Posterior vena cava (tissue), 2 donors: ENCODE measurements around the gene DENND4A. TPM values are rescaled to one million over a fixed set of nuclear protein-coding genes. Genes with fewer than 3 reads are reported as not detected.

ENCODE experiments used
- DNase-seq: peaks from one replicate; pipeline ENCODE4 v3.0.0-alpha.2; 2020; ENCODE audit warnings: low spot score
- intact Hi-C, 2 donors: fragments of 100-400 bp; cut with DNase I; formaldehyde crosslinking; loops; one replicate each; pipeline versions ENCODE4 v1.14.1 to v1.14.2; 2022 to 2023
- total RNA-seq, 2 donors: library from RNA; stranded (reverse); fragmentation: NEBNext Ultra II Directional; extraction: Animal tissue kit (Norgen Biotek cat#: 25700); gene quantifications; one replicate each; pipeline ENCODE4 v1.2.1, GENCODE V29; 2021
- donor health status: DM: yes; HTN: yes; CAD: no.
- donor health status: DM: yes; HTN: yes; CAD: no.

The DENND4A gene
- total RNA-seq, 2 donors from 2014 or later = 28.6 to 30.1 TPM

DNA sequence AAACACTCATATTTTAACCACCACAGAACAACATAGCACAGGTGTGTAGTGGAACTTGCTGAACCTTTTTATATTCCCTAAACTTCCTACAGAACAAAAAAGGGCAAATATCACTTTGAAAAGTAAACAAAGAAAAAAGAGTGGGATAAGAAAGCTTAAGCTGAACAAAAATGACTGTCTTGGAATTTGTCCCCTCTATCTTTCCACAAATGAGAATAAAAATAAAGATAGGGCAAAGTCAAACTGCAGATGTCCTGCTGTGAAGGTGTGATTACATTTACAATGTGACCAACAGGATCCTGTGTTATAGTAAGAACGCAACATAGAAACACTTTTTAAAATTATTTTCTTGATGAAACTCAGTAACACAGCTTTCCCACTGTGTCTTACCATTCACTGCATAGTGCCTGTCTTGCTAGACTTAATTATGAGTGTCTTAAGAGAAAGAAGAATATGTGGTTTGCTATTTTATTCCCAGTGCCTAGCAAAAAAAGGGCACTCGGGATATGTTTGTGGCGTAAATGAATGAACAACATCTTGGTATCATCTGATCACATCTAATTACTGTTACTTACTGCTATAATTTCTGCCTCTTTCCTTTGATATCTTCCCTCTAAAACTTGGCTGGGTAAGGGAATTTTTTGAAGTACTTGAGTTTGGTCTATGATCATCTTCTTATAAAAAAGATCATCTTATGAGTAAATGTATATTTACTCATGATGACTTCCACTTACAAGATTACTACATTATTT, 67.5 kb downstream of the DENND4A start:
- DNase-seq = no peak
- intact Hi-C loops = no loop called here

DNA sequence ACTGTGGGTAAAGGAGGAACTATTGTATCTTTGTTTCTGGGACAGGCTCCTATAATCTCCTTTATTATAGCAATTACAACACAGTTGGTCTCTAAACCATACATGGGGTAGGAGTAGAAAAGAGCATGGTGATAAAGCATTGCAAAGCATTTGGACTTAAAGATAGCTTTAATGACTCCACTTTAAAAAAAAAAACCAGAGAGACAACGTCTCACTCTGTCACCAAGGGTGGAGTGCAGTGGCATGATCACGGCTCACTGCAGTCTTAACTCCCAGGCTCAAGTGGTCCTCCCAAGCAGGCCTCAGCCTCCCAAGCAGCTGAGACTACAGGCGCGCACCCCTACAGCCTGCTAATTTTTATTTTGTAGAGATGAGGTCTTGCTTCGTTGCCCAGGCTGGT, 68.2 kb downstream of the DENND4A start:
- DNase-seq = no peak
- intact Hi-C loops = no loop called here

DNA sequence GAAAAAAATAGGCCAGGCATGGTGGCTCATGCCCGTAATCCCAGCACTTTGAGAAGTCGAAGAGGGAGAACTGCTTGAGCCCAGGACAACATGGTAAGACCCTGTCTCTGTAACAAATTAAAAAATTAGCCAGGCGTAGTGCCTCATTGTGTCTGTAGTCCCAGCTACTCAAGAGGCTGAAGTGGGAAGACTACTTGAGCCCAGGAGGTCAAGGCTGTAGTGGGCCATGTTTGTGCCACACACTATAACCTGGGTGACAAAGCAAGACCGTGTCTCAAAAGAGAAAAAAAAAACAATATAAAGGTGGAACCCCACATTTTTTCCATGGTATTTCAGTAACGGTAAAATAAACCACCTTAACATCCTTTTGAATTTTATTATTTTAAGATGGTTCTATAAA, 69.9 kb downstream of the DENND4A start:
- intact Hi-C loops = no loop called here
- no peak for DNase-seq

DNA sequence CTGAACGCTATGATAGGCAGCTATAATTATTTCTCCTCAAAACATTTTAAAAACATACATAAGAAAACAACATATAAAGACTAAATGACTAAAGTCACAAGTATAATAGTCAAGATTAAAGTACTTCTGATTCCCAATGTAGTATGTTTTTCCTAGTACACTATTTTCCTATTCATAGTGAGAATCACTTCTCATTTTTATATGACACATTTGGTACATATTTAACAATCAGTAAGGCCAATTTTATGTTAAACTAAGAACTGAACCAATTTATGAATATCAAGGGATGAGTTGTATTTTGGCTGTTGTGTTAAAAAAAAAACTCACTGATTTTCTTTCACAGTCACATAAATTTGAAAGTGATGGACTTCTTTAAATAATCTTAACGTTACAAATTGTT, 79.7 kb downstream of the DENND4A start:
- intact Hi-C loops = no loop called here
- no peak for DNase-seq

DNA sequence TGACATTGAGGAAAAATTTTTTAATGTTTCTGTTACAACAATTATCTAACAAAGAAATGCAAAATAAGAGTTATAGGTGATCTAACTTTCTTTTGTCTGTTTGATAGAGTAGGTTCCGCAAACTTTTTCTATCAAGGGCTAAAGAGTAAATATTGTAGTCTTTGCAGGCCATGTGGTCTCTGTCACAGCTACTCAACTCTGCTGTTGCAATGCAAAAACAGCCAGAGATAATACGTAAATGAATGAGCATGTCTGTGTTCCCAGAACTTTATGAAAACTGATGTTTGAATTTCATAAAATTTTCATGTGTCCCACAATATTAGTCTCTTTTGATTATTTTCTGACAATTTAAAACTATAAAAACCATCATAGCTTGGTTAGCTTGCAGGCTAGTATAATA, 97.0 kb downstream of the DENND4A start:
- intact Hi-C loops = loop anchor here in 1 of 2 donors (10.0 kb wide), 1 partner anchor 630 kb away; no protein-coding TSS in a partner anchor
- DNase-seq = no peak

DNA sequence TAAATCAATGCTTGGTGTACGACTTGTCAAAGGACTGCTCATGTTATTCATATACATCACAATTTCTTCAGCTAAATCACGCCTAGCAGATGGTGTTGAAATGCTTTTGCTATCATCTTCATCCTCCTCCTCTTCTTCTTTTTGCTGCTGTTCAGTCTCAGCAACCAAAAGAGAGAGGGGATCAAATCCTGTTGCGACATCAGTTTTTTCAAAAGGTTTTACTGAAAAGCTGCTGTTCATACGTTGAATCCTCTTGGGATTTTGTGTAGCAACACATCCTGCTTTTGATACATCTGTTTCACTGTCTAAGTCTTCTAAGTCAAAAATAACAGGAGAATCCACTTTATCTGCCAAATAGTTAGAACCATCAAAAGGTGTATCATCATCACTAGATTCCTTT, 101.3 kb downstream of the DENND4A start:
- no peak for DNase-seq
- intact Hi-C loops = loop anchor here in 1 of 2 donors (10.0 kb wide), 1 partner anchor 634 kb away; no protein-coding TSS in a partner anchor

DNA sequence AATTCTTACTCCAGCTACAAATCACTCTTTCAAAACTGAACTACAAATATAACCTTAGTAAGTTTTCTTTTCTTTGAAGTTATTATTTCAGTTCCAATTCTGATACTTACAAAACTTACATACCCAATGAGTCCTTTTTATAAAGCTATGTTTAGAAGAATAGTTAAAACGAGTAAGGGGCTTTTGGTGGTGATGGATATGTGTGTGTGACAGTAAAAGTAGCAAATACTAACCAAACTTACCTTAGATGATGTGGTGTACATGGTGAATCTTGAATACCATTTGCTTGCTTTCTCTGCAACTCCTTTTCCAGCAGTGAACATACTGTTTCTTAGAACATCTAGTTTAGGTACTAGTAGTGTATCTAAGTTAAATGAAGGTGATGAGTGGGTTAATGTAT, 101.9 kb downstream of the DENND4A start:
- intact Hi-C loops = loop anchor here in 1 of 2 donors (10.0 kb wide), 1 partner anchor 635 kb away; no protein-coding TSS in a partner anchor
- no peak for DNase-seq

DNA sequence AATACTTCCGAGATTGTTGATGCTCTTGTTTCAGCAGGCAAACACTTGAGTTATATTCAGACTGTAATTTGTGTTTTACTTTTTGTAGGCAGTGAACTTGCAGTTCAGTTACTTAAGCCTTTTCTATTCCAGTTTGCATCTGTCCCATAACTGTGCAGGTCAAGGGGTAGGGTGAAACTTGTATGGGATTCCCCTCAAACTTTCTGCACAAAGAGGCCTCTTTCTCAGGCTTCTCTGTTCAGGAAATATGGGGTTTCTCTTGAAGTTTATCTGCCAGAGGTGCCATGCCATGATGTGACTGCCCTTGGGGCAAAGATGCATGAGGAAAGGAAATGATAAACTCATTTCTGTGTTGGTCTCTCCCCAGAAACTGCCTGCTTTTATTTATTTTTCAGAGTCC, 103.6 kb downstream of the DENND4A start:
- intact Hi-C loops = no loop called here
- no peak for DNase-seq

DNA sequence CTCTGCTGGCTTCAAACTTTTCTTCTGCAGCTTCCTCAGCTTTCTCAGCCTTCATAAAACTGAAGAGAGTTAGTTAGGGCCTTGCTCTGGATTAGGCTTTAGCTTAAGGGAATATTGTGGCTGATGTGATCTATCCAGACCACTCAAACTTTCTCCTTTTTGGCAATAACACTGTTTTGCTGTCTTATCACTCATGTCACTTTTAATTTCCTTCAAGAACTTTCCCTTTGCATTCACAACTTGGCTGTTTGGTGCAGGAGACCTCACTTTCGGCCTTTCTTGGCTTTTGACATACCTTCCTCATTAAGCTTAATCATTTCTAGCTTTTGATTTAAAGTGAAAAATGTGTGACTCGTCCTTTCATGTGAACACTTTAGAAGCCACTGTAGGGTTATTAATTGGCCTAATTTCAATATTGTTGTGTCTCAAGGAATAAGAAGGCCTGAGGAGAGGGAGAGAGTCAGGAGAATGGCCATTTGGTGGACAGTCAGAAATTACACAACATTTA, 109.6 kb downstream of the DENND4A start:
- DNase-seq = no peak
- intact Hi-C loops = no loop called here

DNA sequence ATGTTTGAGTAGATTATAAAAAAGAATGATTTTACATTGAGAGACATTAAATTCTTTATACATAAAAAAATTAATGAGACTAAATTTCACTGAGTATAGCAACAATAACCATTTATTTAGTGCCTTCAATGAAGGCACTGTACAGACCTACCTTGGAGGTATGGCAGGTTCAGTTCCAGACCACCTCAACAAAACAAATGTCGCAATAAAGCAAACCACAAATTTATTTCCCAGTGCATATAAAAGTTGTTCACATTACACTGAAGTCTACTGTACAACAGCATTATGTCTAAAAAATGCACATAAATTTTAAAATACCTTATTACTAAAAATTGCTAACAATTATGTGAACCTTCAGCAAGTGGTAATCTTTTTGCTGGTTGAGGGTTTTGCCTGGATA, 111.5 kb downstream of the DENND4A start:
- intact Hi-C loops = no loop called here
- DNase-seq = no peak

DNA sequence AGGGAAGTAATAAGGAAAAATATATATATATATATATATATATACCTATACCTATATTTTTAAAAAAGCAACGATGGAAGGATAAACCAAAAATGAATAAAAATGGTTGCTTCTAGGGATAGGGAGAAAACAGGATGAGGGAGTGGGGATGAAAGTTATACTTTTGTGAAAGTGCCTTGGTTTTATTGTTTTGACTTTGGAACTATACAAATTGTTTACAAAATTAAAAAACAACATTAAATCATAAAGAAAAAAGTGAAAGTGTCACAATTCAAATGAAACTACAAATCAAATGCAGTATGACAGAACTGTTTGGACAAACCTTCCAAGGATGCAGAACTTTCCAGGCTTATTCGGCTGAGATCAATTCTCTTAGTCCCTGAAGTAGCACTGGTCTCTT, 116.0 kb downstream of the DENND4A start:
- intact Hi-C loops = no loop called here
- no peak for DNase-seq

DNA sequence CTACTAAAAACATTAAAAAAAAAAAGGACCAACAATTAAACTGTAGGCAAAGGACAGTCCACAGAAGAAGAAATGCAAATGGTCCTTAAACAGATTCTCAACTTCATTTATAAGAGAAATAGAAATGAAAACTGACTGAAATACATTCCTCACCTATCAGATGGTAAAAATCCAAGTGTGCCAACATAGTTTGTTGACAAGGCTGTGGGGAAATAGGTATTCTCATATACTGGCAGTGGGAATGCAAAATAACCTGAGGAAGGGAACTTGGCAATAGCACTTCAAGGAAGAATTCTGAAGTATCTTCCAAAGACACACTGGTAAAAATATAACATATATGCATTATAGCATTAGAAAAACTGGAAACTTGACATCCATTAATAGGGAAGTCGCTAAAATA, 116.5 kb downstream of the DENND4A start:
- intact Hi-C loops = no loop called here

DNA sequence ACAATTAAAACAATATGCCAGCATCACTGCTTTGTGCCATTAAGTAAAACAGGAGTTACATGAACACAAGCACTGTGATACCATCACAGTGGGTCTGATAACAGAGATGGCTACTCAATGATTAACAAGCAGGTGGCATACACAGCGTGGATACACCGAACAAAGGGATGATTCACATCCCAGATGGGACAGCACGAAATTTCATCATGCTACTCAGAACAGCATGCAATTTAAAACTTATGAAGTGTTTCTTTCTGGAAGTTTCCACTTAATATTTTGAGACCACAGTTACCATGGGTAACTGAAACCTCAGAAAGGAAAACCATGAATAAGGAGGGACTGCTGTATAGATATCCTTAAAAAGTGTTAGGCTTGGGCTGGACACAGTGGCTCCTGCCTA, 125.8 kb downstream of the DENND4A start:
- intact Hi-C loops = no loop called here
- DNase-seq = no peak

More for the DNA sequence above, 116.5 kb downstream of the DENND4A start:
- DNase-seq = no peak

DNA sequence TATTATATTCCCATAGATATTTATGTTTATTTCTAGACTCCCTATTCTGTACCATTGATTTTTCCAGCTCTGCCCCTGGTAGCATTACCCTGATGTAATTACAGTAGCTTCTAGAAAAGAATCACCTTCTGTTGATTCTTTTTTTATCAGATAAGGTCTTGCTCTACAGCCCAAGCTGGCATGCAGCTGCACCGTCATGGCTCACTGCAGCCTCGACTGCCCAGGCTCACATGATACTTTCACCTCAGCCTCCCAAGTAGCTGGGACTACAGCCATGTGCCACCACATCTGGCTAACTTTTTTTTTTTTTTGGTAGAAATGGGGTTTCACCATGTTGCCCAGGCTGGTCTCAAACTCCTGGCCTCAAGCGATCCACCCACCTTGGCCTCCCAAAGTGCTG, 128.6 kb downstream of the DENND4A start:
- DNase-seq = no peak
- intact Hi-C loops = no loop called here

DNA sequence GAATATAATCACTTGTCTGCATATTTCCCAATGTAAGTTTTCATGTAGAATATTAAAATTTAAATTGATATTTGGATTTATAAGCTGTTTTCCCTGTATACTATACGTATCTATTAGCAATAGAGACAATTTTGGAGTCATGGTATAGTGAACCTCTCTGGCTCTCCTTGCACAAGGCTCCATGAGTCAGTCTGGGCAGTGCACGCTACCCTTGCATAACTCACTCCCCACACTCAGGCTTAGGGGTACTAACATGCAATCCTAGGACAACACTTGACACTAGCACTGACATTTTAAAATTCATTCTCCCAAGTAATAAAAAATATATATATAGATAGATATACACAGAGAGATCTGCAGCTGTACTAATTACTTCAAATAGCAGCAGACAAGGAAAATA, 131.2 kb downstream of the DENND4A start:
- no peak for DNase-seq
- intact Hi-C loops = no loop called here

DNA sequence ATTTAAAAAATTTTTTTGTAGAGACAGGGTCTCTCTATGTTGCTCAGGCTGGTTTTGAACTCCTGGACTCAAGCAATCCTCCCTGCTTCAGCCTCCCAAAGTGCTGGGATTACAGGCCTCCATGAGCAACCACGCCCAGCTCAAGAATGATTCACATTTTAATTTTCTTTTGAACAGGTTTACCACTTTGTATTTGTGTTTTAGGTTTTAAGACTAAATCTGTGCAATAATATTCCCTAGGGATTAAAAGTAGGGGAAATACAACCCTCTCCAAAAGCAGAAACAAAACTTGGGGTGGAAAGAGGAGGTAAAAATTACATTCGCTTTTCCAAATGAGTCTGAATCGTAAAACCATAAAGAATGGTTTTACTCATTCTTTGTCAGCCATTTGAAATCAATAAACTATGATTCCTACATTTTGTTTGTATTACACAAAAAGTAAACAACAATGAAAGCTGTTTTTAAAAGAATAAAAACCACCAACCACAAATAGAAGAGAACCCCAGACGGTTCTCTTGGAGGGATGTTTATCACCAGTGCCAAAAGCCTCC, 132.5 kb downstream of the DENND4A start:
- DNase-seq = no peak
- intact Hi-C loops = no loop called here

DNA sequence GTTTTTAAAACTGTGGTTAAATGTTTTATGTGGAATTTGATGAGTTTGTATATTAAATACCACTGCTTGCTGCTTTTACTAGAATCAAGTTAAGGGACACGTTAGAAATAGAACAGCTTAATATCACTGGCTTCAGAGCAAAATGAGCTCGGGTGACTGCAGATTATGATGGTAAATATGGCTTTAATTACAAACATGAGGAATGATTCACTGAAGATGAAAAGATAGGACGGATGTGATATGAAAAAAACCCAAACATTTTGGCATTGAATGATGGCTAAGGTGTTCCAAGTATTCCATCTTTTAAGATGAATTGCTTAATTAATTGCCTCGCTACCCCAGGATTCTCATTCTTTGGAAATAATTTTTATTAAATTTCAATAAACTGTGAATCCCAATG, 136.6 kb downstream of the DENND4A start:
- DNase-seq = no peak
- intact Hi-C loops = no loop called here

DNA sequence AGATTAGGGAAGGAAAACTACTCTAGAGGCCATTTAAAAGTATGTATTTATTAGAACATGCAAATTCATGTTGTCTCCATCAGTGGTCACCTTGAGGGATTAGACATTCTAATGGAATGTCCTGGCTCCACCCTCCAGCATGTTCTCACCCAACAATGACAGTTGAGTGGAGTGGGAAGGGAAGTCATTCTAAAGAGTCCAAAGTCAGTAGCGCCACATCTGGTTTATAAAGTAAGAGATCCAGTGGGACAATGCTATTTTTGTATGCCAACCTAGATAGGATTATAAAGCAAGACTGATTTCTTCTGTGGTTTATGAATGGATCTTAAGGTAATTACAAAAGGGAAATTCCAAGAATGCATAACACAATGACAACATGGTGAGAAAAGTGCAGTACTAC, 137.1 kb downstream of the DENND4A start:
- DNase-seq = no peak
- intact Hi-C loops = no loop called here

DNA sequence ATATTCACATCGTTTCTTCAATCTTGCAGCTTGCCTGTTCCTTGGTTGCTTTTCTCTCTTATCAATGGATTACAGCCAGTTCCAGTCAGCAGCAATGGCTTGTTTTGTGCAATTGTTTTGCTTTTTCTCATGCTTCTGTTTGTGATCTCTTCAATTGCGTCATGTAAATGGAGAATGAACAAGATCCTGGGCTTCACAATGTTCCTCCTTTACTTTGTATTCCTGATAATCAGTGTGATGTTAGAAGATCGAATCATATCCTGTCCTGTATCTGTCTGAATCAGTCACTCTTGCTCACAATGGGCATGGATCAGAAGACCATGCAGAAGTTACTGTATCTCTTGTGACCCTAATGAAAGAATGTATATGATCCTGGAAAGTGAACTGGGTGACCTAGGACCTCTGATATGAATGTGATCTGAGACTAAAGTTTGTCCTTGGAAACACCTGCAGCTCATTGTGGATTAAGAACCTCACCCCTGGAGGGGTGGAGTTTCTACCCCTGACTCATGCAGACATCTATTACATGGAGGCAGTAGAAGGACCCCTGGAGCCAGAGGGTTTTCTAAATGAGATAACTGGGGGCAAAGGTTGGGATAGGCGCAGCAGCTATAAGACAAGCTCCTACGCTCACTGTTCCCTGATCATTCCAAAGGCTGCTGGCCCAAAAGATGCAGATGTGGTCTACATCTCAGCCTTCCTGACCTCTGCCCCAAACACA, 138.1 kb downstream of the DENND4A start:
- DNase-seq = no peak
- intact Hi-C loops = loop anchor here in 1 of 2 donors (5.0 kb wide), 1 partner anchor 1742 kb away; no protein-coding TSS in a partner anchor

DNA sequence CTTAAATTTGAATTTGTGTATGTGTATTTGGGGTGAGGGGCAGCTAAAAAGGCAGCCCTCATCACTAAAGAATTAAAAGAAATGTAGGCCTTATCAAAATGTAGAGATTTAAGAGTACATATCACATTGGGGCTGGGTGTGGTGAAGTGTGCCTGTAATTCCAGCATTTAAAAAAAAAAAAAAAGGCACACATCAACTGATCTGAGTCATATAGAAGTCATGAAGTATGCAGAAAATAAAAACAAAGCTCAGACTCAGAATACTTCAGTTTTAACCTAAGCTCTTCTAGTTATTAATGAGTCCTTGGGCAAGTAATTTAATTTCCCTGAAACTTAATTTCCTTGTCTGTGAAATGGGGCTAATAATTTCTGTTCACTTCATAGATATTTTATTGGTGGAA, 138.8 kb downstream of the DENND4A start:
- intact Hi-C loops = loop anchor here in 1 of 2 donors (5.0 kb wide), 1 partner anchor 1741 kb away; no protein-coding TSS in a partner anchor
- DNase-seq = no peak
